Loucy (cell line): Measurements from ENCODE around the gene GON4L.
"Not testable (repeated sequence)": the region's sequence is repeated elsewhere in the genome, so short reads cannot be mapped to it uniquely, and the experiment has no call there.

Experiments
- H2AFZ ChIP-seq: fragments of 200-600 bp; sonication (generic); 2 replicates; pipeline ENCODE4 v1.6.0; 2016; ENCODE audit warnings: antibody characterized with exemption, mild to moderate bottlenecking, low read length, moderate library complexity
- H3F3A ChIP-seq: fragments of 200-600 bp; 2 replicates; pipeline ENCODE4 v1.6.0; 2016; ENCODE audit warnings: antibody characterized with exemption, low read depth, mild to moderate bottlenecking
- H3K27me3 ChIP-seq: fragments of 200-600 bp; sonication (generic); 2 replicates; pipeline ENCODE4 v1.6.1; 2014; ENCODE audit warnings: low read length, mild to moderate bottlenecking; ENCODE audit not compliant: insufficient read depth, poor library complexity, severe bottlenecking
- H3K36me3 ChIP-seq: fragments of 200-600 bp; sonication (generic); 2 replicates; pipeline ENCODE4 v1.6.1; 2016; ENCODE audit warnings: low read length; ENCODE audit not compliant: insufficient read depth
- H3K4me1 ChIP-seq: fragments of 200-600 bp; sonication (generic); 2 replicates; pipeline ENCODE4 v1.5.1; 2014; ENCODE audit warnings: low read length, mild to moderate bottlenecking; ENCODE audit not compliant: insufficient read depth, poor library complexity, severe bottlenecking
- H3K4me2 ChIP-seq: fragments of 200-600 bp; sonication (generic); 2 replicates; pipeline ENCODE4 v1.6.0; 2014; ENCODE audit warnings: antibody characterized with exemption, low read length, low read depth, mild to moderate bottlenecking; ENCODE audit not compliant: poor library complexity, severe bottlenecking
- H3K4me3 ChIP-seq: fragments of 200-600 bp; sonication (generic); 2 replicates; pipeline ENCODE4 v1.5.1; 2014; ENCODE audit warnings: low read length, mild to moderate bottlenecking, mixed read lengths; ENCODE audit not compliant: poor library complexity, severe bottlenecking
- H3K79me2 ChIP-seq: fragments of 200-600 bp; sonication (generic); 2 replicates; pipeline ENCODE4 v1.6.1; 2014; ENCODE audit warnings: low read length; ENCODE audit not compliant: insufficient read depth
- H3K9ac ChIP-seq: fragments of 200-600 bp; sonication (generic); 2 replicates; pipeline ENCODE4 v1.6.0; 2014; ENCODE audit warnings: mild to moderate bottlenecking, low read depth, low read length, moderate library complexity; ENCODE audit not compliant: poor library complexity, severe bottlenecking
- H3K9me2 ChIP-seq: fragments of 200-600 bp; sonication (generic); replicated peaks from 2 replicates; pipeline ENCODE4 v1.6.1; 2016; ENCODE audit warnings: low read depth, low read length, mixed read lengths
- H3K9me3 ChIP-seq: fragments of 200-600 bp; sonication (generic); 2 replicates; pipeline ENCODE4 v1.6.1; 2014; ENCODE audit warnings: mild to moderate bottlenecking, antibody characterized with exemption, low read length, low read depth; ENCODE audit not compliant: insufficient read depth
- H4K20me1 ChIP-seq: fragments of 200-600 bp; sonication (generic); 2 replicates; pipeline ENCODE4 v1.6.0; 2014; ENCODE audit warnings: antibody characterized with exemption, low read length, mild to moderate bottlenecking; ENCODE audit not compliant: insufficient read depth, poor library complexity, severe bottlenecking
- EZH2phosphoT487 ChIP-seq: fragments of 200-600 bp; IDR thresholded peaks from 2 replicates; pipeline ENCODE4 v1.6.1; 2018; ENCODE audit warnings: antibody characterized with exemption, mild to moderate bottlenecking, moderate library complexity, borderline replicate concordance
- TF ChIP-seq, protein P1 (sequence below): fragments of 200-600 bp; sonication (generic); conservative IDR thresholded peaks from 2 replicates; pipeline ENCODE4 v1.5.1; 2014; ENCODE audit warnings: mild to moderate bottlenecking, antibody characterized with exemption, low read length

The GON4L gene

DNA sequence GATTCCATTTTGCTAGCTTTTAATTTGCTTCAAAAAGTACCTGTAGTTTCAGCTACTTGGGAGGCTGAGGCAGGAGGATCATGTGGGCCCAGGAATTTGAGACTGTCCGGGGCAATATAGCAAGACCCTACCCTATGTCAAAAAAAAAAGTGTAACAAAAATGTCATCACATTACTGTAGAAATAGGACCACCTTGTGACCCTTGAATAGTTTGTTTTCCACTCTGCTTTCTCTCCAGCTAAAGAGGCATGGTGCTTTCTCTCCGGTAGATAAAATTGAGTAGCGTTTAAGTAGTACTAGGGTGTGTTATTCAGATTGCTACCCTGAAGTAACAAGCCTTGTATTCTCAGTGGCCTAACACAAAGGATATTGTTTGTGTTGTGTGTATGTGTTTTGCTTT lies 144.4 kb downstream of the GON4L start:
- not testable (repeated sequence) for H4K20me1 ChIP-seq, H3K27me3 ChIP-seq, H3K4me1 ChIP-seq, H3K4me3 ChIP-seq, H3F3A ChIP-seq, H3K9me2 ChIP-seq, H2AFZ ChIP-seq, H3K9ac ChIP-seq, H3K9me3 ChIP-seq, H3K4me2 ChIP-seq
- Histone ChIP-seq H3K36me3 (peaks cover 27% of the 10 kb centered on the region; the same call in 1 of the 2 replicates), H3K79me2 (peaks cover 19% of the 10 kb centered on the region)
- TF ChIP-seq, protein P1, sequence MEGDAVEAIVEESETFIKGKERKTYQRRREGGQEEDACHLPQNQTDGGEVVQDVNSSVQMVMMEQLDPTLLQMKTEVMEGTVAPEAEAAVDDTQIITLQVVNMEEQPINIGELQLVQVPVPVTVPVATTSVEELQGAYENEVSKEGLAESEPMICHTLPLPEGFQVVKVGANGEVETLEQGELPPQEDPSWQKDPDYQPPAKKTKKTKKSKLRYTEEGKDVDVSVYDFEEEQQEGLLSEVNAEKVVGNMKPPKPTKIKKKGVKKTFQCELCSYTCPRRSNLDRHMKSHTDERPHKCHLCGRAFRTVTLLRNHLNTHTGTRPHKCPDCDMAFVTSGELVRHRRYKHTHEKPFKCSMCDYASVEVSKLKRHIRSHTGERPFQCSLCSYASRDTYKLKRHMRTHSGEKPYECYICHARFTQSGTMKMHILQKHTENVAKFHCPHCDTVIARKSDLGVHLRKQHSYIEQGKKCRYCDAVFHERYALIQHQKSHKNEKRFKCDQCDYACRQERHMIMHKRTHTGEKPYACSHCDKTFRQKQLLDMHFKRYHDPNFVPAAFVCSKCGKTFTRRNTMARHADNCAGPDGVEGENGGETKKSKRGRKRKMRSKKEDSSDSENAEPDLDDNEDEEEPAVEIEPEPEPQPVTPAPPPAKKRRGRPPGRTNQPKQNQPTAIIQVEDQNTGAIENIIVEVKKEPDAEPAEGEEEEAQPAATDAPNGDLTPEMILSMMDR = peak; percentile 45

- Histone ChIP-seq H3K79me2 (peaks cover 20% of the 10 kb centered on the region), H3K36me3 (peaks cover 18% of the 10 kb centered on the region; the same call in 1 of the 2 replicates)
- H3K4me1 ChIP-seq, H3F3A ChIP-seq, H3K9me3 ChIP-seq, H3K27me3 ChIP-seq, H3K4me2 ChIP-seq, H3K9ac ChIP-seq, H3K4me3 ChIP-seq, H3K9me2 ChIP-seq, H2AFZ ChIP-seq, H4K20me1 ChIP-seq: not testable (repeated sequence)
These were observed 145.6 kb downstream of the GON4L start for GRCh38 chr1:155711457-155711856.

GRCh38 chr1:155709391-155709790 lies 147.6 kb downstream of the GON4L start:
- Histone ChIP-seq H3K9me2 (no peaks in the 10 kb centered on the region), H3F3A (no peaks in the 10 kb centered on the region), H3K9me3 (no peaks in the 10 kb centered on the region), H3K27me3 (no peaks in the 10 kb centered on the region), H3K4me2 (no peak overlapping the region), H3K79me2 (peaks cover 33% of the 10 kb centered on the region), H3K4me1 (no peaks in the 10 kb centered on the region), H3K9ac (no peak overlapping the region), H2AFZ (no peak overlapping the region), H4K20me1 (no peaks in the 10 kb centered on the region), H3K4me3 (no peak overlapping the region), H3K36me3 (peaks cover 18% of the 10 kb centered on the region; the same call in 1 of the 2 replicates)
- TF ChIP-seq, protein P1 = no peak
- TF ChIP-seq EZH2phosphoT487 = no peak

- no peak for TF ChIP-seq EZH2phosphoT487
- TF ChIP-seq, protein P1 = no peak
- Histone ChIP-seq H3K4me2 (no peak overlapping the region), H3K9ac (no peak overlapping the region), H3K9me2 (no peaks in the 10 kb centered on the region), H3K4me1 (no peaks in the 10 kb centered on the region), H3K36me3 (peaks cover 4% of the 10 kb centered on the region; the same call in 1 of the 2 replicates), H3K9me3 (no peaks in the 10 kb centered on the region), H2AFZ (no peak overlapping the region), H3K79me2 (peaks cover 34% of the 10 kb centered on the region), H3F3A (no peaks in the 10 kb centered on the region), H3K4me3 (no peak overlapping the region), H4K20me1 (no peaks in the 10 kb centered on the region), H3K27me3 (no peaks in the 10 kb centered on the region)
These were observed 150.9 kb downstream of the GON4L start for GRCh38 chr1:155706139-155706538.

GRCh38 chr1:155704414-155704813 lies 152.6 kb downstream of the GON4L start:
- not testable (repeated sequence) for H3K27me3 ChIP-seq, H3K4me3 ChIP-seq, H3K4me1 ChIP-seq, H4K20me1 ChIP-seq, H3K9me2 ChIP-seq, H2AFZ ChIP-seq, H3F3A ChIP-seq, H3K9me3 ChIP-seq, H3K4me2 ChIP-seq, H3K9ac ChIP-seq, H3K36me3 ChIP-seq
- H3K79me2 ChIP-seq = peaks cover 40% of the 10 kb centered on the region
